Stimulated activated CD8-positive, alpha-beta memory T cell treated with anti-CD3 and anti-CD28 coated beads, Interleukin-2, amount 100 ng/mL, for 1 hour (primary cell): ENCODE data around the gene CREBRF.
"Not testable (repeated sequence)": the region's sequence is repeated elsewhere in the genome, so short reads cannot be mapped to it uniquely, and the experiment has no call there.

ENCODE experiments used
- DNase-seq, 2 donors: peaks; one replicate each; pipeline ENCODE4 v3.0.0-alpha.2; 2020; ENCODE audit warnings: low read depth in 2 of 2

The CREBRF gene, protein sequence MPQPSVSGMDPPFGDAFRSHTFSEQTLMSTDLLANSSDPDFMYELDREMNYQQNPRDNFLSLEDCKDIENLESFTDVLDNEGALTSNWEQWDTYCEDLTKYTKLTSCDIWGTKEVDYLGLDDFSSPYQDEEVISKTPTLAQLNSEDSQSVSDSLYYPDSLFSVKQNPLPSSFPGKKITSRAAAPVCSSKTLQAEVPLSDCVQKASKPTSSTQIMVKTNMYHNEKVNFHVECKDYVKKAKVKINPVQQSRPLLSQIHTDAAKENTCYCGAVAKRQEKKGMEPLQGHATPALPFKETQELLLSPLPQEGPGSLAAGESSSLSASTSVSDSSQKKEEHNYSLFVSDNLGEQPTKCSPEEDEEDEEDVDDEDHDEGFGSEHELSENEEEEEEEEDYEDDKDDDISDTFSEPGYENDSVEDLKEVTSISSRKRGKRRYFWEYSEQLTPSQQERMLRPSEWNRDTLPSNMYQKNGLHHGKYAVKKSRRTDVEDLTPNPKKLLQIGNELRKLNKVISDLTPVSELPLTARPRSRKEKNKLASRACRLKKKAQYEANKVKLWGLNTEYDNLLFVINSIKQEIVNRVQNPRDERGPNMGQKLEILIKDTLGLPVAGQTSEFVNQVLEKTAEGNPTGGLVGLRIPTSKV

DNA sequence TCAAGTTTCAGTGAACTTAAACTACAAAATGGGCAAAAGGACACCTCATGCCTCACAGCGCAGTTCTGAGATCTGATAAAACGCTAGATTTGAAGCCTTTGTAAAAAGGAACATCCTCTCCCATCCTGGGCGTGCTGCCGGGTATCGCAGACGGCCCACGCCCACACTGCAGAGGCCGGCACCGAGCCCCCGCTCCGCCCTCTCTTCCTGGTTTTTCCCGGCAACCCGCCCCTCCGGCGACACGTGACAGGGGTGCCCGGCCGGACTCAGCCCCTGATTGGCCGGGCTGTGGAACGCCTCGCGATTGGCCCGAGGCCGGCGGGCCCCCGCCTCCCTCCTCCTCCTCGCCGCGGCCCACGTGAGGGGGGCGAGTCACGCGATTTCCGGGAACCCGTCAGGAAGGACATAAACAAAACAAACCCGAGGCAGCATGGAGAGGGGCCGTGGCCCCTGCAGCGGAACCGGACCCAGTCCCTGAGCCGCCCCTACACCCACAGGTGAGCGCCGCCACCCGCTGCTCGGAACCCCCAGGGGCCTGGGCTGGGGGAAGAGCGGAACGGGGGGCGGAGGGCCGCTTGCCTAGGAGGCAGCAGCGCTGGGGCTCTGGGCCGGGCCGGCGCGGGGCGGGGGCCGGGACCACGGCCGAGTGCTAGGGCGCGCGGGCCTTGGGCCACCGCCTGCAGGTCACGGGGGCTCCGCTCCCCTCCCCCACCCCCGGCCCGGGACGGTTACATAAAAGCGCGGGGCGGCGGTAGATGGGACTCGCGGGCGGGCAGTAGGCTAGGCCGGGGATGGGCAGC lies at the start of gene CREBRF:
TSS of gene CREBRF (plus strand) at position 370 of the 800 bp plus-strand sequence. CDS start 24,424 bp downstream, outside the sequence.
- DNase-seq, result peak; percentile 96 to 97

DNA sequence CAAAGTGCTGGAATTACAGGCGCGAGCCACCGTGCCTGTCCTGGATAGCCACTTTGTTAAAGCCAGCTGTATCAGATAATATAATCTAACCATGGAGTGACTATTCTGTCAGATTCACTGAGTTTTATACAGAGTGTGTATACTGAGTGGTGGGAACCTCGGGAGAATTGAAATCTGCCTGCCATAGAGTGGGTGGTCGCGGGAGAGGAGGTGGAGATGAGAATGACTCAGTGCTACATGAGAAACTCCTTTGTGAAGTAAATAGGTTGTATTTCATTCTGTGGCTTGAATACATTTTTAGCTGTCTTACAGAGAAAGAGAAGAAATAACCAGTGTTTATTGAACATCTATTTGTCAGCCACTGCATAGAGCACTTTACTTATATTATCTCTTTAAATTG lies 46.1 kb upstream of the CREBRF start:
- no peak for DNase-seq

DNA sequence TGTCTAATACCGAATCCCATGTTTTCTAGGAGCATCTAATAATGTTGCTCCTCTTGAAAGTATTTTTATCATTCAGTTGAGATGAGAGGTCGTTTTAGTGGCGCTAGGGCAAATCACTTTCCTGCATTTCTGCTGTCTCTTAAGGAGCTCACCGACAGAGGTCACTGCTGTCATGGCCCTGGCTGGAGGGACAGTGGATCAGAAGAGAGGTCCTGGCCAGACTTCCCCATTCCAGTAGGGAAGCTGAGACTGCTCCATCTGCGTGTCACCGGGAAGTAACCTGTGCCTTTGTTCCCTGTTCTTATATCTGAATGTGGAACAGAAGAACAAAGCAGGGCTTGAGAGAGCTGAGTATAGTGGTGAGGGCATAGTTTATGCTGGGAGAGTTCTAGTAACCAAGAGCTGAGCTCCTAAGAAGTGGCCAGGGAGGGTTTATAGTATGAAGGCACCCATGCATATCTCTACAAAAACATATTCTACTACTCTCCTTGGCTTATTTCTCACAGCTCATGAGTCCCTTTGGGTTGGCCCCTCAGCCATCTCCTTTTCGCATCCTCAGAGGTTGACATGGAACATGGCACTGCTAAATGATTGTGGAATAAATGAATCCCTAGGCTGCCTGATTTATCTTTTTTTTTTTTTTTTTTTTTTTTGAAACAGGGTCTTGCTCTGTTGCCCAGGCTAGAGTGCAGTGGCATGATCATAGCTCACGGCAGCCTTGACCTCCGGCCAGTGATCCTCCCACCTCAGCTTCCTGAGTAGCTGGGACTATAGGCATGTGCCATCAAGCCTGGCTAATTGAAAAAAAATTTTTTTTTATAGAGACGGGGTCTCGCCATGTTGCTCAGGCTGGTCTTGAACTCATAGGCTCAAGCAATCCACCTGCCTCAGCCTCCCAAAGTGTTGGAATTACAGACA lies 45.3 kb upstream of the CREBRF start:
- DNase-seq, result no peak

DNA sequence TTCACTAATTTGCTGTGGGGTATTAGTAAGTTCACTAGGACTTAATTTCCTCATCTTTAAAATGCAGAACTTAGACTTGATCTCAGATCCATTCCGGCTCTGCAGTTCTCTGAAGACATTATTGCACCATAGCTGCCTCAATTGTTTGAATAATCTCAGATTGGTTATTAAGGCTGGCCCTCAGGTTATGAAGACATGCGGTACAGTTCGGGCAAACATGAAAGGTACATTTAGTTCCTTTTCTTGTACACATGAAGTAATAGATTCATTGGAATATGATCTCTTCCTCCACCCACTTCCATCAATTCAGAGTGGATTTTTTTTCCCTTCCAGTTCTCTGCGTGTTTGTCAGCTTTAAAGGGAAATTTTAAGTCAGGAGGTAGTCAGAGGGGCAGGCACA lies 44.6 kb upstream of the CREBRF start:
- DNase-seq, result no peak

DNA sequence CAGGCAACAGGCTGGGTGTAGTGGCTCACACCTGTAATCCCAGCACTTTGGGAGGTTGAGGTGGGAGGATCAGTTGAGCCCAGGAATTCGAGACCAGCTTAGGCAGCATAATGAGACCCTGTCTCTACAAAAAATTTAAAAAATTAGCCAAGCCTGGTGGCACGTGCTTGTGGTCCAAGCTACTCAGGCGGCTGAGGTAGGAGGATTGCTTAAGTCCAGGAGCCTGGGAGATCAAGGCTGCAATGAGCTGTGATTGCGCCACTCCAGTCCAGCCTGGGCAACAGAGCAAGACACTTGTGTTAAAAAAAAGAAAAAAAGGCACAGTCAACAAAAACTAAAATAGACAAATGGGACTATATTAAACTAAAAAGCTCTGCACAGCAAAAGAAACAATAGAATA lies 43.3 kb upstream of the CREBRF start:
- no peak for DNase-seq

DNA sequence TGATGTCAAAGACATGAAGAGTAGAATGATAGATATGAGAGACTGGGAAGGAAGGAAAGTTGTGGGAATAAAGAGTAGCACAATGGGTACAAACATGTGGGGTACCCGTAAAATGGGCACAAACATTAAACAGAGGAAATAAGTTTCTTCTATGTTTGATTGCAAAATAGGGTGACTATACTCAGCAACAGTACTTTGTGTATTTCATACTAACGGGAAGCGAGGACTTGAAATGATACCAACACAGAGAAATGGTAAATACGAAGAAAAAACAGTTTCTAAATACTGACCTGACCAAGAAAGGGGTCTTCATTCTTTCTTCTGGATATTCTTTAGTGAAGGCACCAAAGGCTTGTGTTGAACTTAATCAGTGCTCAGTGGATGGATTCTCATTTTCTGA lies 41.5 kb upstream of the CREBRF start:
- no peak for DNase-seq

DNA sequence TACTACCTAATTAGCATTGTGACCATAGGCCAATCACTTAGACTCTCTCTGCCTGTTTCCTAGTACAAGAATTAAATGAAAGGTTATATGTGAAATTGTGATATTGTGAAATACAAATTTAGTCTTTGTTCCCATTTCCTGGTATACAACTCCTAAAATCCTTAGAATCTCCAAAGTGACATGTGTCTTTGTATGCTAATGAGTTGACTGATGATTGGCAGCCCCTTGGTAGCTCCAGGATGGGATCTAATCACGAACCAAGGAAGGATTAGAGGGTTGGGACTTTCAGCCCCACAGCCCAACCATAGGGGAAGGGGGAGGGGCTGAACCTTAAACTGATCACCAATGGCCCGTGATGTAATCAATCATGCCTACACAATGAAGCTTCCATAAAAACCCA lies 41.0 kb upstream of the CREBRF start:
- no peak for DNase-seq

DNA sequence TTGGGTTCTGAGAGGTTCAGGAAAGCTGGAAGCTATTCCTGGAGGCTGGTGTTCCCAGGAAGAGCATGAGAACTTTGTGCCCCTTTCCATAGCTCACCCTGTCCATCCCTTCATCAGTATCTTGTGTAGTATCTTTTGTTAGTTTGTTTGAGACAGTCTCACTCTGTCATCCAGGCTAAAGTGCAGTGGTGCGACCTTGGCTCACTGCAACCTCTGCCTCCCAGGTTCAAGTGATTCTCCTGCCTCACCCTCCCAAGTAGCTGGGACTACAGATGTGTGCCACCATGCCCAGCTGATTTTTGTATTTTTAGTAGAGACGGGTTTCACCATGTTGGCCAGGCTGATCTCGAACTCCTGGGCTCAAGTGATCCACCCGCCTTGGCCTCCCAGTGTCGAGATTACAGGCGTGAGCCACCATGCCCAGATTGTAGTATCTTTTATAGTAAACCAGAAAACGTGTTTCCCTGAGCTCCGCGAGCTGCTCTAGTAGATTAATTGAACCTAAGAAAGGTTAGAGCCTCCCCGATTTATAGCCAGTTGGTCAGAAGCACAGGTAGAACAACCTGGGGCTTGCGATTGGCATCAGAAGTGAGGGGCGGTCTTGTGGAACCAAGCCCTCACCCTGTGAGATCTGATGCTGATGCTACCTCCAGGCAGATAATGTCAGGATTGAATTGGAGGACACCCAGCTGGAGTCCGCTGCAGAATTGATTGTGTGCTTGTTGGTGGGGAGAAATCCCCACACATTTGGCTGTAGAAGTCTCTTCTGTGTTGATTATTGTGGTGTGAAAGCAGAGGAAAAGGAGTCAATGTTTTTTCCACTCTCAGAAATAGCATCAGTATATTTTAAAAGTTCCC lies 40.3 kb upstream of the CREBRF start:
- DNase-seq, result no peak

DNA sequence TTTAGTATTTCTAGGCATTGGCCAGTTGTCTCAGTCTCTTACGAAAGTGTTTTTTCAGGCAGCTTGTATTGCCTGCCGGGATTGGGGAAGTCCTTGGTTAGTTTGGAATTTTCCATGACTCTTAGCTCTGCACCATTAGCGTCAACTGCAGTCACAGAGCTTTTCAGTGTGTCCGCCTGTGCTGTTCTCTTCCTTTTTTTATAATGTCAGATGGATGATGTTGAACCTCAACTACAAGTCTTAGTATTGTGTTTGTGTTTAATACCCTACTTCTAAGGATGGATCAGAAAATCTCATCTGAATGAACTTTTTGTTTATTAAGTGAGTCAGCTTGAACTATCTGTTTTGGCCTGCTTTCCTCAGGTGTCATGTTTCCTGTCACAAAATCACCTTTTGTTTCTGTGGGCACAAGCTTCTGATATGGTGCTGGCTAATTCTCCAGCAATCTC lies 39.5 kb upstream of the CREBRF start:
- DNase-seq, result no peak

DNA sequence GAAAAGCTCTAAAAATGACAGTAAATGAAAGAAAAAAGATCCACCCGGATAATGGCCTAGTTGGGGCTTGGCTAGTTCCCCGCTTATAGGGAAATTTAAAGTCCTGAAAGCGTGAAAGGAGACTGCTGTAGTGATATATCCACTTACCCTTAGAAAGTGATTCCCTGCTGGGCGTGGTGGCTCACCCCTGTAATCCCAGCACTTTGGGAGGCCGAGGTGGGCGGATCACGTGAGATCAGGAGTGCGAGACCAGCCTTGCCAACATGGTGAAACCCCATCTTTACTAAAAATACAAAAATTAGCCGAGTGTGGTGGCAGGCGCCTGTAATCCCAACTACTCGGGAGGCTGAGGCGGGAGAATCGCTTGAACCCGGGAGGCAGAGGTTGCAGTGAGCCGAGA lies 39.1 kb upstream of the CREBRF start:
- DNase-seq, result not testable (repeated sequence)

DNA sequence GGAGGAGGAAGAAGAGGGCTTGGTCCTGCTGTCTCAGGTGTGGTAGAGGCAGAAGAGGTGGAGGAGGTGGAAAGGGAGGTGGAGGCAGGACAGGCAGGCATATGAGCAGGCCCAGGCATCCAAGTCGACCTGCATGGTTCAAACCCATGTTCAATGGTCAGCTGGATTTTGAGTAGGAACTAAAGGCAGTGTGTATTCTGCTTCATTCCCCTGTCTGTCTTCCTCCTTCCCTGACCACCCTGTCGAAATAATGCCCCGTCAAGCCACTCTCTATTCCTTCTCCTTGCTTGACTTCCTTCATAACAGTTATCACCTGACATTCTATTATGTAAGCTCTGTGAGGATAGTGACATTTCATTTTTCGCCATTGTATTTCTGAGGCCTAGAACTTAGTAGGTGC lies 37.8 kb upstream of the CREBRF start:
- DNase-seq, result no peak

DNA sequence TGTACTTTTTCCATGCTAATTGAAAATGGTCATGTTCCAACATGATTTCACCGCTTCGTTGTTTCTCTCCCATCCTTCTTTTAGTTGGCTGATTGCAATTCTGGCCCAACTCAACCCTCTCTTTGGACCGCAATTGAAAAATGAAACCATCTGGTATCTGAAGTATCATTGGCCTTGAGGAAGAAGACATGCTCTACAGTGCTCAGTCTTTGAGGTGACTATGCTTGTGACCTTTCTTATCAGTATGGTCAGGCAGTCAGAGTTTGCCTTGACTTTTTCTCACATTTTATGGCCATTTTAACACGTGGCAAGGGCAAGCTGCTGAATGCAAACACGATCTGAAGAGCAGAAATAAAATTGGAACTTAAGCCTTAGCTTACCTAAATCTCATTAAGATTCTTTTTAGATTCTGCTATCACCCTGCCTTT lies 36.0 kb upstream of the CREBRF start:
- no peak for DNase-seq

DNA sequence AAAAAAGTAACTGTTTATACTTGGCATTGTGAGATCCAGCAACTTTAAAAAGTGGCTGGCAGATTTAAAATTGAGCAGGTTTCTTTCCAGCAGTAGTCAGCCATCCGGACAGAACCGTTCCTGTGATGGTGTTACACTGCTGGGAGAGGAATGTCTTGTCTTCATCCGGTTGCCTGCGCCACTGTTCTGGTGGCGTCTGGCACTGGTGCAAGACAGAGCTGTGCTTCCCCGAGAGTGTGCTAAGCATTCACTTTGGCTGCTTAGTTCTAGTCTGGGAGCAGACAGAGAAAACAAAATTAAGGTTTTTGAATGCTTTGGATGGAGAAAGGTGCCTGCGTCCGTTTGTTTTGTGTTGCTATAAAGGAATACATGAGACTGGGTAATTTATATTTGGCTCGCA lies 35.5 kb upstream of the CREBRF start:
- DNase-seq, result no peak

DNA sequence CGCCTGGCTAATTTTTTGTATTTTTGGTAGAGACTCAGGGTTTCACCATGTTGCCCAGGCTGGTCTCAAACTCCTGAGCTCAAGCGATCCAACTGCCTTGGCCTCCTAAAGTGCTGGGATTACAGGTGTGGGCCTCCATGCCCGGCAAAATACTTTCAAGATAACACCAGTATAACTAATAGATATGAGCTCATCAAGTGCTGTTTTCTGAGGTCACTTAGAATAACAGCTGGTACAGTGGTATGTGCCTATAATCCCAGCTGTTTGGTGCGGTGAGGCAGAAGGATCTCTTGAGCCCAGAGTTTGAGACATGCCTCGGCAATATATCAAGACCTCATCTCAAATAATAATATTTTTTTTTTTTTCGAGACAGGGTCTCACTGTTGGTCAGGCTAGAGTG lies 30.5 kb upstream of the CREBRF start:
- no peak for DNase-seq

DNA sequence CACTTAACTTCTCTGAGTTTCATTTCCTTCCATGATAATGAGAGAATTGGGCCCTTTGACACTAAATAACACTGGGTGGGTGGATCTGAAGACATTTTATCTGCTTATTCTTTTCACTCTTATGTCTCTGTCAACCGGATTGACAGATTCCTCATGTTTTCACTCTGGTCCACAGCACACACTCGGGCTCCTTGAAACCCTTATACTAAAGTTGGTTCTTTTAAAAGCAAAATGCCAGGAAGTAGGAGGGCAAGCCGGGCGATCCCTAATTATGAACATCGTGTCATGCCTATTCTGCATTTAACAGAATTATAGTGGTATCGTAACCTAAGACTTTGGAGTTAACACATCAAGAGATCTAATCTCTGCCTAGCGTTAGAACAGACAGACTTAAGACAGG lies 28.2 kb upstream of the CREBRF start:
- DNase-seq, result no peak

DNA sequence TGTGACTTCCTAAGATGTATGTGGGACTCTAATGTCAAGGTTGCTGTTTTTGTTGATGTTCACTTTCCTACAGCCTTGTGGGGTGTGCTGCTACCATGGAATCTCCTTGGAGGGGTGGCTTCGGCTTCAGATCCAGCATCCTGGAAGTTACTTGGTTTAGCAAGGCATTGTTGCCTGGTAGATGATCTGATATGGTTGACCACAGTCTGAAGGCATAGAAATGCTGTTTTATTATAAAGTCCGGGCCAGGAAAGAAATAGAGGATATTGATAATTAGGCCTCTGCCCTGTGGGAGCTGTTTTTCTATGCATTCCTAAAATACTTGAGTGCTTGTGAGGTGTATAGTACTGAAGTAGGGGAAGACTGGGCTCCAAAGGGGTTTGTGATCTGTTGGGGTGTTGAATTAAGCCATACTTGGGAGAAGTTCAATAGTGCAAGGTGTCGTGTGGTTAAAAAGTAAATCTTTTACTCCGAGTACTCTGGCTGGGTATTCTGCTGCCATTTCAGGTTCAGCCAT lies 27.3 kb upstream of the CREBRF start:
- no peak for DNase-seq

DNA sequence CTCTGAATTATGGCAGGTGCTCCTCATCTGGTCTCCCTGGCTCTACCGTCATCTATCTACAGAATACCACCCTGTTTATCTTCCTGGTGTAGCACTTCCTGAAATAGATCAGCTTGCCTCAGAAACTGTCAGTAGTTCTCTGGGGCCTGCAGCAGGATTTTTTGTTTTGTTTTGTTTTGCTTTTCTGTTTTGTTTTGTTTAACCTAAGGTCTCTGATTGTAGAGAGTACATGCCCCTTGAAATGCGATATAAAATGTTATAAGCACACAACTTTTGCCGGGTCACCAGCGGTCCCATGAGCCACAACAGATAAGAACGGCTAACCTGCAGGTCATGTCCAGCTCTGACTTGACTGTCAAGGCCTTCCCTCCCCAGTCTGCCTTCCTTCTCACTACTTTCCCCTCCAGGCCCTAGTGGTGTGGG lies 26.6 kb upstream of the CREBRF start:
- DNase-seq, result no peak

DNA sequence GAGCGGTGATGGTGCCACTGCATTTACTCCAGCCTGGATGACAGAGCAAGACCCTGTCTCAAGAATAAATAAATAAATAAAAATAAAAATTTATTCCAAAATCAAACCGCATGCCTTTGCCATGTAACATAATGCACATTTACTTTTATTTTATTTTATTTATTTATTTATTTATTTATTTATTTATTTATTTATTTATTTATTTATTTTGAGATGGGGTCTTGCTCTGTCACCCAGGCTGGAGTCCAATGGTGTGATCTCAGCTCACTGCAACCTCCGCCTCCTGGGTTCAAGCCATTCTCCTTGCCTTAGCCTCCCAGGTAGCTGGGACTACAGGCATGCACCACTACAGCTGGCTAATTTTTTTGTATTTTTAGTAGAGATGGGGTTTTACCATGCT lies 24.1 kb upstream of the CREBRF start:
- not testable (repeated sequence) for DNase-seq

DNA sequence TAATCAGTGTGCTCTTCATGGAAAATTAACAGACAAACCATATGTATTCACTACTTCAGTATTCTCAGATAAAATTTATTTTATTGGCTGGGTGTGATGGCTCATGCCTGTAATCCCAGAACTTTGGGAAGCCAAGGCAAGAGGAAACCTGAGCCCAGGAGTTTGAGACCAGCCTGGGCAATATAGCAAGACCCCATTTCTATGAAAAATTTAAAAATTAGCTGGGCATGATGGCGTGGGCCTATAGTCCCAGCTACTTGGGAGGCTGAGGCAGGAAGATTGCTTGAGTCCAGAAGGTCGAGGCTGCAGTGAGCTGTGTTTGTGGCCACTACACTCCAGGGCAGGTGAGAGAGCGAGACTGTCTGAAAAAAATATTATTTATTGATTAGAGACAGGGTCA lies 23.4 kb upstream of the CREBRF start:
- DNase-seq, result no peak

DNA sequence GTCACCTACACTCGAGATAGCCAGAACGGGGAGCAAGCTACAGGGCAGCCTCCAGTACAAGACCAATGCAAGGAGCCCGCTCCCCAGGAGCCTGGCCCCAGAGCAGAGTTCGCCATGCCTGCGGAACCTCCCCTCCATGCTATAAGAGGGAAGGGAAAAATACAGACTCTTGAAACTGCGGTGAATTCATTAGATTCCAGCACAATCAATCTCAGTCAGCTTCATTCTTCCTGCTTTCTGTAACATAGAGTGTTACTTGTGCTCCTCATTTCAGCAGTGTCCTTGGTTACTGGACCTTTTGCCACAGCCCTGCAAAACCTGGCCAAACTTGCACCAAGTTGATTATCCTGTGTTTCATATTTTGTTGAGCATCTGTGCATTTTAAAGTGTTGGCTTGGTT lies 22.2 kb upstream of the CREBRF start:
- DNase-seq, result no peak
